Right lobe of liver (tissue), 6 donors: ENCODE measurements around the gene AIPL1. TPM values are rescaled to one million over a fixed set of nuclear protein-coding genes. Genes with fewer than 3 reads are reported as not detected.
A peak's percentile ranks its signal among the peaks of the same experiment; 100 is the strongest.

ENCODE experiments used
- ATAC-seq, 4 donors: fragments of 200-7000 bp; cut with Tn5 transposase; one replicate each; pipeline ENCODE4 v1.9.1; 2020; ENCODE audit warnings: mild to moderate bottlenecking in 4 of 4, moderate library complexity in 4 of 4
- DNase-seq, 3 donors: peaks; one replicate each; pipeline ENCODE4 v3.0.0-alpha.2; 2020
- H3K27ac ChIP-seq, 3 donors: fragments of 200-600 bp; one replicate each; pipeline ENCODE4 v1.8.0; 2022
- H3K27me3 ChIP-seq, 2 donors: fragments of 200-600 bp; one replicate each; pipeline ENCODE4 v1.8.0; 2022
- H3K36me3 ChIP-seq, 4 donors: fragments of 200-600 bp; sonication (generic) in 1 of 4; one replicate each; pipeline versions ENCODE4 v1.5.1 to v1.8.0; 2017 to 2022; ENCODE audit warnings: control low read depth in 1 of 4
- H3K4me1 ChIP-seq, 4 donors: fragments of 200-600 bp; sonication (generic) in 1 of 4; one replicate each; pipeline versions ENCODE4 v1.5.1 to v1.8.0; 2017 to 2022; ENCODE audit warnings: control low read depth in 1 of 4
- H3K4me3 ChIP-seq, 3 donors: fragments of 200-600 bp; one replicate each; pipeline ENCODE4 v1.8.0; 2022
- H3K9me3 ChIP-seq, 4 donors: fragments of 200-600 bp; sonication (generic) in 1 of 4; one replicate each; pipeline versions ENCODE4 v1.5.1 to v1.8.0; 2017 to 2022; ENCODE audit warnings: control low read depth in 1 of 4
- CTCF ChIP-seq, 4 donors: fragments of 200-600 bp in 3 of 4; fragments of 450-650 bp in 1 of 4; IDR thresholded peaks; one replicate each; pipeline versions ENCODE4 v1.5.1 to v1.8.0; 2016 to 2022; ENCODE audit warnings: antibody characterized with exemption in 4 of 4, mild to moderate bottlenecking in 2 of 4
- POLR2A ChIP-seq: fragments of 450-650 bp; IDR thresholded peaks from one replicate; pipeline ENCODE4 v1.6.1; 2017; ENCODE audit warnings: antibody characterized with exemption, mild to moderate bottlenecking
- WGBS: methylation state at CpG from one replicate; pipeline ENCODE4 v1.1.6; 2018; ENCODE audit warnings: low coverage, low lambda C conversion rate; ENCODE audit not compliant: insufficient coverage; ENCODE audit errors: missing lambda C conversion rate; 5-methylcytosine and 5-hydroxymethylcytosine counted together
- intact Hi-C, 2 donors: fragments of 100-400 bp; cut with DNase I; formaldehyde crosslinking; loops; one replicate each; pipeline versions ENCODE4 v1.11.2 to v1.14.1; 2022
- total RNA-seq, 6 experiments: library from RNA; depleted of rRNA in 2 of 6; stranded (reverse); fragments of >200 nt in 2 of 6; fragmentation: NEBNext Ultra II Directional in 3 of 6; extraction: Animal tissue kit (Norgen Biotek cat#: 25700) in 3 of 6; gene quantifications; one replicate each; pipeline versions ENCODE4 v1.1.0 to v1.2.4, GENCODE V29; 2016 to 2023
- donor health status: DM: no; HTN: yes; CAD: no.
- donor health status: DM: no; HTN: no; CAD: no.
- donor health status: DM: no; HTN: no; CAD: no.
- donor health status: DM: no; HTN: yes; CAD: no.
- donor health status: DM: no; HTN: yes; CAD: no.

The AIPL1 gene
- total RNA-seq, 6 experiments from 2014 or later: not detected

GRCh38 chr17:6448473-6448872 lies 13.6 kb upstream of the AIPL1 start:
- Histone ChIP-seq H3K36me3 (no peaks in the 10 kb centered on the region), H3K9me3 (no peaks in the 10 kb centered on the region), H3K27ac (no peak overlapping the region), H3K27me3 (no peaks in the 10 kb centered on the region), H3K4me3 (no peak overlapping the region), H3K4me1 (peaks cover 0 to 5% (median 0%) of the 10 kb centered on the region in 4 donors)
- DNase-seq (no peak), ATAC-seq (no peak)
- TF ChIP-seq POLR2A (no peak), CTCF (IDR thresholded peaks at IDR 0.05) (no peak)
- WGBS: 60% methylated on average over 1 of the region's 6 CpGs
- intact Hi-C loops: no loop called here

- WGBS: 64% methylated on average over 3 of the region's 9 CpGs
- Histone ChIP-seq H3K27ac (no peak overlapping the region), H3K9me3 (no peaks in the 10 kb centered on the region), H3K36me3 (no peaks in the 10 kb centered on the region), H3K27me3 (peaks cover 0 to 5% of the 10 kb centered on the region in 2 donors), H3K4me1 (peaks cover 0 to 5% (median 0%) of the 10 kb centered on the region in 4 donors), H3K4me3 (no peak overlapping the region)
- intact Hi-C loops: no loop called here
- DNase-seq: no peak
- TF ChIP-seq CTCF (IDR thresholded peaks at IDR 0.05) (no peak), POLR2A (no peak)
- ATAC-seq: no peak
These were observed 11.7 kb upstream of the AIPL1 start for GRCh38 chr17:6446516-6447100.

DNA sequence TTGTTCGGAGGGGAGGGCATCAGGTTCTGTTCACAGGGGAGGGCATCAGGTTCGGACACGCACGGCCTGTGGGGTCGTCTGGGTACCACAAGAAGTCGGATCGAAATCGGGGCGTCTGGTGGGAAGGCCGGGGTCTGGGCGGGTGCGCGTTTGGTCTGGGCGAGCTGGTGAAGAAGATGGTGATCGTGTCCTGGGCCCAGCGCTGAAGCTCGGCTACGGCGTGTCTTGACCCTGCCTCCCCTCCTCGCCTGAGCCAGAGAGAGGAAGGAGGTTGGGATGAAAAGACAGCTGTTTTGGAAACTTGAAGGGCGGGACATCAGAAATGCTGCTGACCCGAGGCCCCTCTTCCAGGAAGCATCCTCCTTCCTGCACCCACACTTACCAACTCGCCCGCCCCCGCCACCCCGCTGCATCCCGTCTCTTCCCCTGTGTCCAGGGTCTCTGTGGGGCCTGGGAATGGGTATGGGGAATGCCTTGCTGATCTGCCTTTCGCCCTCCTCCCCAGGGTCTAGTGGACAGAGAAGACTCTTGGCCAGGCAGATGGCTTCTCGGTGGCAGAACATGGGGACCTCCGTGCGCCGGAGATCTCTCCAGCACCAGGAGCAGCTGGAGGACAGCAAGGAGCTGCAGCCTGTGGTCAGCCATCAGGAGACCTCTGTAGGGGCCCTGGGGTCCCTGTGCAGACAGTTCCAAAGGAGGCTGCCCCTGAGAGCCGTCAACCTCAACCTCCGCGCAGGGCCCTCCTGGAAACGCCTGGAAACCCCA lies 9.8 kb upstream of the AIPL1 start:
- 48% methylated on average over 4 of the region's 36 CpGs for WGBS
- Histone ChIP-seq H3K27me3 (peaks cover 0 to 5% of the 10 kb centered on the region in 2 donors), H3K36me3 (no peaks in the 10 kb centered on the region), H3K4me1 (peaks cover 0 to 5% (median 0%) of the 10 kb centered on the region in 4 donors), H3K4me3 (peak overlapping the region; percentile 21 to 59 (median 42)), H3K9me3 (no peaks in the 10 kb centered on the region), H3K27ac (no peak overlapping the region)
- no peak for DNase-seq
- no peak for TF ChIP-seq POLR2A
- no peak for TF ChIP-seq CTCF (IDR thresholded peaks at IDR 0.05)
- intact Hi-C loops: no loop called here
- no peak for ATAC-seq

- WGBS: under 1% methylated on average over 34 of the region's 62 CpGs
- Histone ChIP-seq H3K36me3 (no peaks in the 10 kb centered on the region), H3K4me1 (peaks cover 0 to 5% (median 0%) of the 10 kb centered on the region in 4 donors), H3K27me3 (peaks cover 0 to 5% of the 10 kb centered on the region in 2 donors), H3K9me3 (no peaks in the 10 kb centered on the region), H3K4me3 (peak within 1 kb of the TSS; percentile 32 to 59 (median 42)), H3K27ac (peak within 1 kb of the TSS in 1 of 3 donors; percentile 68)
- ATAC-seq: peak; percentile 94 to 98 (median 96)
- intact Hi-C loops: no loop called here
- TF ChIP-seq POLR2A (no peak), CTCF (IDR thresholded peaks at IDR 0.05) (no peak)
- DNase-seq: peak; percentile 85 to 93 (median 92)
These were observed 9.0 kb upstream of the AIPL1 start, which contains the start of gene PIMREG for GRCh38 chr17:6443692-6444570. Gene PIMREG (plus strand): TSS chr17:6444455. CDS start chr17:6445111, 656 bp downstream.
